PC-9 (cell line): Measurements from ENCODE around the gene DPYSL3. TPM values are rescaled to one million over a fixed set of nuclear protein-coding genes. Genes with fewer than 3 reads are reported as not detected.

Experiments used
- BruUV-seq: library from RNA; stranded (reverse); fragments of 400-500 nt; replicated peaks from 2 replicates; lab custom pipeline; 2021; lab: Mats Ljungman, UMichigan
- CTCF ChIA-PET: fragments of 300-600 bp; sonication (Branson Sonifier 250); formaldehyde crosslinking; loops from one replicate; lab custom pipeline; 2022; ENCODE audit warnings: antibody characterized with exemption; lab: Charles Lee
- POLR2A ChIA-PET: fragments of 300-600 bp; sonication (Branson Sonifier 250); formaldehyde crosslinking; loops from one replicate; lab custom pipeline; 2022; ENCODE audit warnings: antibody characterized with exemption; ENCODE audit not compliant: unreplicated experiment; lab: Charles Lee
- DNase-seq, 2 experiments: peaks; one replicate each; pipeline versions ENCODE4 v3.0.0 to v3.0.0-alpha.2; 2015 to 2022; ENCODE audit warnings: mixed read lengths in 1 of 2
- H2AFZ ChIP-seq: fragments of 200-600 bp; sonication (generic); 2 replicates; pipeline ENCODE4 v1.8.1; 2017; ENCODE audit warnings: antibody characterized with exemption
- H3F3A ChIP-seq: fragments of 200-600 bp; sonication (generic); 2 replicates; pipeline ENCODE4 v1.8.1; 2017; ENCODE audit warnings: antibody characterized with exemption, mild to moderate bottlenecking, low read depth; ENCODE audit not compliant: insufficient read depth
- H3K27ac ChIP-seq: fragments of 200-600 bp; sonication (generic); 2 replicates; pipeline ENCODE4 v1.6.1; 2016; ENCODE audit warnings: mixed run types
- H3K27me3 ChIP-seq: fragments of 200-600 bp; sonication (generic); 2 replicates; pipeline ENCODE4 v1.6.1; 2016; ENCODE audit warnings: low read depth, mixed run types; ENCODE audit not compliant: insufficient read depth
- H3K36me3 ChIP-seq: fragments of 200-600 bp; sonication (generic); 2 replicates; pipeline ENCODE4 v1.6.1; 2016; ENCODE audit warnings: low read depth, mixed run types
- H3K4me1 ChIP-seq: fragments of 200-600 bp; sonication (generic); replicated peaks from 2 replicates; pipeline ENCODE4 v1.6.1; 2016; ENCODE audit warnings: mixed run types; ENCODE audit not compliant: insufficient read depth
- H3K4me2 ChIP-seq: fragments of 200-600 bp; sonication (generic); 2 replicates; pipeline ENCODE4 v1.6.1; 2017; ENCODE audit warnings: mixed run types
- H3K4me3 ChIP-seq: fragments of 200-600 bp; sonication (generic); 2 replicates; pipeline ENCODE4 v1.6.1; 2016; ENCODE audit warnings: mixed run types
- H3K79me2 ChIP-seq: fragments of 200-600 bp; sonication (generic); 2 replicates; pipeline ENCODE4 v1.6.1; 2017; ENCODE audit warnings: low read depth, mixed run types
- H3K9me2 ChIP-seq: fragments of 200-600 bp; sonication (generic); 2 replicates; pipeline ENCODE4 v1.8.1; 2017; ENCODE audit warnings: mild to moderate bottlenecking; ENCODE audit not compliant: insufficient read depth
- H3K9me3 ChIP-seq: fragments of 200-600 bp; sonication (generic); 2 replicates; pipeline ENCODE4 v1.8.1; 2016; ENCODE audit warnings: low read depth; ENCODE audit not compliant: insufficient read depth
- H4K20me1 ChIP-seq: fragments of 200-600 bp; sonication (generic); 2 replicates; pipeline ENCODE4 v1.8.1; 2017; ENCODE audit not compliant: insufficient read depth
- EZH2 ChIP-seq: fragments of 200-600 bp; sonication (generic); IDR thresholded peaks from 2 replicates; pipeline ENCODE4 v1.8.0; 2017; ENCODE audit warnings: antibody characterized with exemption, low read depth
- intact Hi-C: fragments of 100-400 bp; cut with micrococcal nuclease; formaldehyde crosslinking; loops from one replicate; pipeline ENCODE4 v1.10.0; 2022; ENCODE audit not compliant: unreplicated experiment
- total RNA-seq: library from RNA; stranded (reverse); gene quantifications from 2 replicates; pipeline ENCODE4 v1.2.3, GENCODE V29; 2021
- TF ChIP-seq, protein P1 (sequence below): fragments of 200-600 bp; sonication (generic); conservative IDR thresholded peaks from 2 replicates; pipeline ENCODE4 v1.6.1; 2017; ENCODE audit warnings: mixed run types, antibody characterized with exemption, mild to moderate bottlenecking, moderate library complexity

DPYSL3 gene
- total RNA-seq, 1 experiment from 2014 or later: 1.3 TPM

GRCh38 chr5:147510885-147511284 lies 1.0 kb upstream of the DPYSL3 start:
- Histone ChIP-seq H3K79me2 (no peaks in the 10 kb centered on the region), H3K9me3 (no peaks in the 10 kb centered on the region), H3F3A (no peaks in the 10 kb centered on the region), H3K4me1 (no peaks in the 10 kb centered on the region), H4K20me1 (no peaks in the 10 kb centered on the region), H3K4me3 (no peak overlapping the region), H3K27me3 (peaks cover 52% of the 10 kb centered on the region), H3K4me2 (no peak overlapping the region), H3K36me3 (no peaks in the 10 kb centered on the region), H3K9me2 (no peaks in the 10 kb centered on the region), H3K27ac (no peak overlapping the region), H2AFZ (no peak overlapping the region)
- no peak for DNase-seq
- TF ChIP-seq, protein P1, sequence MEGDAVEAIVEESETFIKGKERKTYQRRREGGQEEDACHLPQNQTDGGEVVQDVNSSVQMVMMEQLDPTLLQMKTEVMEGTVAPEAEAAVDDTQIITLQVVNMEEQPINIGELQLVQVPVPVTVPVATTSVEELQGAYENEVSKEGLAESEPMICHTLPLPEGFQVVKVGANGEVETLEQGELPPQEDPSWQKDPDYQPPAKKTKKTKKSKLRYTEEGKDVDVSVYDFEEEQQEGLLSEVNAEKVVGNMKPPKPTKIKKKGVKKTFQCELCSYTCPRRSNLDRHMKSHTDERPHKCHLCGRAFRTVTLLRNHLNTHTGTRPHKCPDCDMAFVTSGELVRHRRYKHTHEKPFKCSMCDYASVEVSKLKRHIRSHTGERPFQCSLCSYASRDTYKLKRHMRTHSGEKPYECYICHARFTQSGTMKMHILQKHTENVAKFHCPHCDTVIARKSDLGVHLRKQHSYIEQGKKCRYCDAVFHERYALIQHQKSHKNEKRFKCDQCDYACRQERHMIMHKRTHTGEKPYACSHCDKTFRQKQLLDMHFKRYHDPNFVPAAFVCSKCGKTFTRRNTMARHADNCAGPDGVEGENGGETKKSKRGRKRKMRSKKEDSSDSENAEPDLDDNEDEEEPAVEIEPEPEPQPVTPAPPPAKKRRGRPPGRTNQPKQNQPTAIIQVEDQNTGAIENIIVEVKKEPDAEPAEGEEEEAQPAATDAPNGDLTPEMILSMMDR: no peak
- no peak for TF ChIP-seq EZH2
- ChIA-PET CTCF (no interaction called here), POLR2A (no interaction called here)
- intact Hi-C loops: loop anchor here (5.0 kb wide), 1 partner anchor 66 kb away; no protein-coding TSS in a partner anchor
- BruUV-seq: no TSS peak

- Histone ChIP-seq H3K79me2 (no peaks in the 10 kb centered on the region), H3K4me1 (no peaks in the 10 kb centered on the region), H2AFZ (no peak overlapping the region), H3K36me3 (no peaks in the 10 kb centered on the region), H3K27me3 (peaks cover 52% of the 10 kb centered on the region), H3K27ac (no peak overlapping the region), H3K4me2 (no peak overlapping the region), H3K4me3 (no peak overlapping the region), H3F3A (no peaks in the 10 kb centered on the region), H4K20me1 (no peaks in the 10 kb centered on the region), H3K9me2 (no peaks in the 10 kb centered on the region), H3K9me3 (no peaks in the 10 kb centered on the region)
- POLR2A ChIA-PET: no interaction called here
- CTCF ChIA-PET: no interaction called here
- intact Hi-C loops: no loop called here
- no TSS peak for BruUV-seq
- TF ChIP-seq, protein P1: no peak
- TF ChIP-seq EZH2: no peak
- DNase-seq: no peak
Observed at GRCh38 chr5:147509041-147509709, 693 bp downstream of the DPYSL3 start.

GRCh38 chr5:147508711-147509040 lies 1.2 kb downstream of the DPYSL3 start:
- H3K4me1 ChIP-seq: no peaks in the 10 kb centered on the region
- ChIA-PET CTCF (no interaction called here), POLR2A (no interaction called here)
- H3K4me3 ChIP-seq: no peak overlapping the region
- intact Hi-C loops: no loop called here
- peaks cover 55% of the 10 kb centered on the region for H3K27me3 ChIP-seq
- no peak overlapping the region for H3K4me2 ChIP-seq
- no peaks in the 10 kb centered on the region for H3K79me2 ChIP-seq
- no peaks in the 10 kb centered on the region for H4K20me1 ChIP-seq
- no peak for DNase-seq
- no peaks in the 10 kb centered on the region for H3K9me3 ChIP-seq
- H3K9me2 ChIP-seq: no peaks in the 10 kb centered on the region
- no TSS peak for BruUV-seq
- H3F3A ChIP-seq: no peaks in the 10 kb centered on the region
- no peak overlapping the region for H3K27ac ChIP-seq
- no peak for TF ChIP-seq EZH2
- TF ChIP-seq, protein P1: no peak
- no peak overlapping the region for H2AFZ ChIP-seq
- no peaks in the 10 kb centered on the region for H3K36me3 ChIP-seq
